IPS DF 6.9 (cell line): ENCODE results near the gene BPI.
"Not testable (repeated sequence)": the region's sequence is repeated elsewhere in the genome, so short reads cannot be mapped to it uniquely, and the experiment has no call there.

Source experiments
- DNase-seq: peaks from one replicate; pipeline ENCODE4 v3.0.0-alpha.2; 2013; ENCODE audit warnings: low read depth, low spot score
- H3K27ac ChIP-seq: one replicate; pipeline ENCODE4 v1.5.1; 2013; ENCODE audit warnings: low read length, control low read depth
- H3K27me3 ChIP-seq: 2 replicates; pipeline ENCODE4 v1.6.1; 2013; ENCODE audit warnings: mild to moderate bottlenecking, low read length; ENCODE audit not compliant: control insufficient read depth, insufficient read depth
- H3K36me3 ChIP-seq: 2 replicates; pipeline ENCODE4 v1.6.1; 2013; ENCODE audit warnings: low read length; ENCODE audit not compliant: control insufficient read depth, insufficient read depth
- H3K4me1 ChIP-seq: 2 replicates; pipeline ENCODE4 v1.6.1; 2013; ENCODE audit warnings: low read length; ENCODE audit not compliant: control insufficient read depth, insufficient read depth
- H3K4me3 ChIP-seq: 2 replicates; pipeline ENCODE4 v1.5.1; 2013; ENCODE audit warnings: mild to moderate bottlenecking, low read length
- H3K9me3 ChIP-seq: 2 replicates; pipeline ENCODE4 v1.6.1; 2013; ENCODE audit warnings: low read length, inconsistent platforms; ENCODE audit not compliant: control insufficient read depth, insufficient read depth
- WGBS: extraction: QIAGEN DNeasy Blood & Tissue Kit; methylation state at CpG from one replicate; pipeline ENCODE4 v1.1.7; 2013; ENCODE audit warnings: mixed read lengths, missing lambda C conversion rate; ENCODE audit not compliant: insufficient read length, insufficient coverage; 5-methylcytosine and 5-hydroxymethylcytosine counted together

The BPI gene

GRCh38 chr20:38277285-38277684 is 26.7 kb upstream of the BPI start:
- no peaks in the 10 kb centered on the region for H3K36me3 ChIP-seq
- no peak overlapping the region for H3K4me3 ChIP-seq
- no peak for DNase-seq
- H3K27me3 ChIP-seq = no peaks in the 10 kb centered on the region
- H3K27ac ChIP-seq = no peak overlapping the region
- no CpG with 5 or more reads among the region's 5 CpGs for WGBS
- no peaks in the 10 kb centered on the region for H3K4me1 ChIP-seq
- H3K9me3 ChIP-seq = no peaks in the 10 kb centered on the region

GRCh38 chr20:38277691-38278090 is 26.3 kb upstream of the BPI start:
- Histone ChIP-seq H3K4me1 (no peaks in the 10 kb centered on the region), H3K27me3 (no peaks in the 10 kb centered on the region), H3K36me3 (no peaks in the 10 kb centered on the region), H3K4me3 (no peak overlapping the region), H3K27ac (no peak overlapping the region), H3K9me3 (no peaks in the 10 kb centered on the region)
- DNase-seq = no peak
- no CpG with 5 or more reads among the region's 2 CpGs for WGBS

GRCh38 chr20:38278131-38278530 is 25.8 kb upstream of the BPI start:
- no peak for DNase-seq
- Histone ChIP-seq H3K4me3 (no peak overlapping the region), H3K36me3 (no peaks in the 10 kb centered on the region), H3K9me3 (no peaks in the 10 kb centered on the region), H3K27me3 (no peaks in the 10 kb centered on the region), H3K27ac (no peak overlapping the region), H3K4me1 (no peaks in the 10 kb centered on the region)
- no CpG with 5 or more reads among the region's 14 CpGs for WGBS

- no peaks in the 10 kb centered on the region for H3K4me1 ChIP-seq
- no peaks in the 10 kb centered on the region for H3K36me3 ChIP-seq
- no CpG with 5 or more reads among the region's 2 CpGs for WGBS
- DNase-seq = no peak
- H3K9me3 ChIP-seq = no peaks in the 10 kb centered on the region
- H3K4me3 ChIP-seq = no peak overlapping the region
- H3K27me3 ChIP-seq = no peaks in the 10 kb centered on the region
- no peak overlapping the region for H3K27ac ChIP-seq
Observed at GRCh38 chr20:38278763-38279162, 25.2 kb upstream of the BPI start.

- not testable (repeated sequence) for H3K4me1 ChIP-seq, DNase-seq
- no CpG with 5 or more reads among the region's 6 CpGs for WGBS
Observed at GRCh38 chr20:38281176-38281915, 22.6 kb upstream of the BPI start.

GRCh38 chr20:38283236-38283635 is 20.7 kb upstream of the BPI start:
- H3K27me3 ChIP-seq = no peaks in the 10 kb centered on the region
- no peak overlapping the region for H3K27ac ChIP-seq
- no peaks in the 10 kb centered on the region for H3K4me1 ChIP-seq
- WGBS = no CpG with 5 or more reads among the region's 2 CpGs
- no peak overlapping the region for H3K4me3 ChIP-seq
- no peak for DNase-seq
- H3K9me3 ChIP-seq = no peaks in the 10 kb centered on the region
- no peaks in the 10 kb centered on the region for H3K36me3 ChIP-seq

More at GRCh38 chr20:38281176-38281915, 22.6 kb upstream of the BPI start:
- H3K27ac ChIP-seq, H3K27me3 ChIP-seq, H3K9me3 ChIP-seq, H3K4me3 ChIP-seq, H3K36me3 ChIP-seq: not testable (repeated sequence)

GRCh38 chr20:38284066-38284650 is 19.8 kb upstream of the BPI start:
- not testable (repeated sequence) for H3K27ac ChIP-seq, H3K36me3 ChIP-seq, H3K4me1 ChIP-seq, H3K9me3 ChIP-seq, H3K27me3 ChIP-seq, H3K4me3 ChIP-seq, DNase-seq
- WGBS = no CpG with 5 or more reads among the region's 7 CpGs

GRCh38 chr20:38284893-38285444 is 19.0 kb upstream of the BPI start:
- no peaks in the 10 kb centered on the region for H3K9me3 ChIP-seq
- H3K4me1 ChIP-seq = no peaks in the 10 kb centered on the region
- no CpG with 5 or more reads among the region's 5 CpGs for WGBS
- no peak overlapping the region for H3K4me3 ChIP-seq
- no peaks in the 10 kb centered on the region for H3K36me3 ChIP-seq
- H3K27ac ChIP-seq = no peak overlapping the region
- H3K27me3 ChIP-seq = no peaks in the 10 kb centered on the region
- DNase-seq = no peak

GRCh38 chr20:38286586-38287531 is 17.1 kb upstream of the BPI start:
- no peak overlapping the region for H3K4me3 ChIP-seq
- no peaks in the 10 kb centered on the region for H3K27me3 ChIP-seq
- WGBS = no CpG with 5 or more reads among the region's 16 CpGs
- no peaks in the 10 kb centered on the region; the same call in 1 of the 2 replicates for H3K4me1 ChIP-seq
- DNase-seq = no peak
- no peaks in the 10 kb centered on the region for H3K9me3 ChIP-seq
- no peak overlapping the region for H3K27ac ChIP-seq
- H3K36me3 ChIP-seq = no peaks in the 10 kb centered on the region
